ENCODE data around the gene ADAM23. TPM values are rescaled to one million over a fixed set of nuclear protein-coding genes. Genes with fewer than 3 reads are reported as not detected.
A peak's percentile ranks its signal among the peaks of the same experiment; 100 is the strongest.

ADAM23 gene
- total RNA-seq, 1 experiment from 2014 or later: 6.8 TPM

DNA sequence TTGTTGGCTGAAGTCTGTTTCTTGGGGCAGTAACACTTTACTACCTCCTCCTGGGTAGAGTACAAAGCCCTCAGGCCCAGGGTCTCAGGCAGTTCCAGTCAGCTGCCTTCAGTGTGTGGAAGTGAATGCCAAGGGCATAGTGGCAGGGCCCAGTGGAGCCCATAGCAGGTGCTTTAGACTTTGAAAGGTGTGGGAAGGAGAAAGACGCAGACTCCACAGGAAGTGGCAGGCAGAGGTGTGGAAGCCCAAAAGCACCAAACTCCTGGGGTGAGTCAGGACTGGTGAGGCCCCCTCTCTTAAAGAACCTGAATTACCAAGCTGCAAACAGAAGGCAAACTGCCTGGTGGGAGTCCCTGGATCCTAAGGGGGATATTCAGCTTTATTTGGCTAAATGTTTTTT, 45.3 kb downstream of the ADAM23 start:
- no peak for DNase-seq (ENCODE audit: low read depth)

DNA sequence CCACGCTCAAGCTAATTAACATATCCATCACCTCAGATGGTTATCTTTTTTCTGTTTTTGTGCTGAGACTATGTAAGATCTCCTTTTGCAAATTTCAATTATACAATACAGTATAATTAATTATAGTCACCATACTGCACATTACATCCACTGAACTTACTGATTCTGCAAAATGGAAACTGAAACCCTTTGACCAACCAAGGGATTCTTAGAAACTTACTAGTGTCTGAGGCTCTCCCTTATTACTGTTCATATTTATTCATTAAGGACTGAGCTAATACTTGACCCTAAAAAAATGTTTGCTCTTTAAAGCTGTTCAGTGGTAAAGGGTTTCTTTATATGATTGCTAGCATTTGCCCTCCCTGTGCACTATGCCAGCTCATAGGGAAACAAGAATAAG, 50.7 kb downstream of the ADAM23 start:
- no peak for DNase-seq (ENCODE audit: low read depth)

DNA sequence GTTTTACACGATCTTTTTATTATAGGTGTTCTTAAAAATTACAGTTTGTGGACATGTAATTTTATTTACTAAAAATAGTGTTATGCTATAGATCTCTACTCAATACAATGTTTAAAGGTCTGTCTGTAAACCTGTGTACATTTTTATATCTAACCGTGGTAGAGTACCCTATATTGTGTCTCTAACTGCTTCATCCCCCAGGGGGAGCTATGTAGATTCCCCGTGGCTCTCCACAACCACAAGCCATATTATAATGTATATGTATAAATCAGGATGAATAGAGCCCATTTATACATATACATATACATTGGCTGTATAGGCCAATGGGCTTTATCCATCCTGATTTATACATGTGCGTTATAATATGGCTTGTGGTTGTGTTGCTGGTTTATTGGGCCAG, 59.4 kb downstream of the ADAM23 start:
- DNase-seq (ENCODE audit: low read depth): no peak

DNA sequence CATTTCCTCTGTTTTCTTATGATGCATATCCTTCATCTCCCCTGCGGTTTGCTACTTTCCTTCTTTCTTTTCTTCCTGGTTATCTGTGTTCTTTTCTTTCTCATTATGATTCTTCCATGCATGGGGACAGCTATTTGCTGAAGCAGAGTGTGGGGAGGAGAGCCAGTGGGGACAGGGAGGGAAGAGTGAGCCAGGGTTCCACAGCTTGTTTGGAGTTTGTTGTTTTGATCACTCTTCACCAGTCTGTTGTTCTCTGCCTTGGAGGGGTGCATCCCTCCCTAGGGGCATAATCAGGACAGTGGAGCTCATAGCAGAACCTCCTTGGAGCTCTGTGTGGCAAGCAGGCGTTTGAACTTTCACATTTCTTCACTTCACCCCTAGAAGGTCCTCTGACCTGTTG, 68.0 kb downstream of the ADAM23 start:
- no peak for DNase-seq (ENCODE audit: low read depth)

DNA sequence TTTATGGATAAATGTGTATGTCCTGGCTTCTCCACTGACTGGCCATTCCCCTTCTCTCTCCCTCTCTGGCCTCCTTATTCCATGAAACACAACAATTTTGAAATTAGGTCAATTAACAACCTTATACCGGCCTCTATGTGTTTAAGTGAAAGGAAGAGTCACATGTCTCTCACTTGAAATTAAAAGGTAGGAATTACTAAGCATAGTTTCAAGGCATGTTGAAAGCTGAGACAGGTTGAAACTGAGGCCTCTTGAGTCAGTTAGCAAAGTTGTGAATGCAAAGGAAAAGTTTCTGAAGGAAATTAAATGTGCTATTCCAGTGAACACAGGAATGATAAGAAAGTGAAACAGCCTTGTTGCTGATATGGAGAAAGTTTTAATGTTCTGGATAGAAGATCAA, 69.7 kb downstream of the ADAM23 start:
- DNase-seq (ENCODE audit: low read depth): no peak

DNA sequence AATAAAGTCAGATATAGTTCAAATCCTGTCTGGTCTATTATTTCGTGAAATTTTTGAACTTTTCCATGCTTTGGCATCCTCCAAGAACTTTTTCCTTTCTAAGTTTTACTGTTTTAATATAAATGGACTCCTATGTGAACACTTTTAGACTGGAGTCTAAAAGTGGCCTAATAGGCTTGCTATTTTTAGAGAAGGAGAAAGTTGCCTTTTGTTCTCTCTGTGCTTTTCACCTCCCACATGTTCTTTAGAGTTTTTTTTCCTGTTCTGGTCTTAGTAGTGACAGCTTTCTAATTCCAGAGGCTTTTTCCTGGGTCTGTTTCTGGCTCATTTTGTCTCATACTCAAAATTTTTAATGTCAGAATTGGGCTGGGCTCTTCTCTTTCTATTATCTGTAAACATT, 72.2 kb downstream of the ADAM23 start:
- no peak for DNase-seq (ENCODE audit: low read depth)

DNA sequence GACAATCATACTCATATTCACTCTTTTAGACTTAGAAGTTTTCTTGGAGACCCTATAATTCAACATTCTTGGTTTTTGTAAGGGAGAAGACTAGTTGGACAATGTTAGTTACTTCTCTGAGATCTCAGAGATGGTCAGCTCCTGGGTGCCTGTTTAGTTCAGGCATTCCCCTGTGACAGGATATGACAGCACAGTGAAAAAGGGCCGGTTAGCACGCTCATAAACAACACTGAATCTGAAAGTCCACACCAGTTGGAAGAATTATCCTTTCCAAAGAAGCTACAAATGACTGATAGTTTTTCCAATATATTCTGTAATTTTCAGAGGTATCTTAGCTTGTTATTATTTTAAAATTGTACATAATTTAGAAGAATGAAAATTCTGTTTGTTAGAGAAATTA, 75.7 kb downstream of the ADAM23 start:
- no peak for DNase-seq (ENCODE audit: low read depth)

DNA sequence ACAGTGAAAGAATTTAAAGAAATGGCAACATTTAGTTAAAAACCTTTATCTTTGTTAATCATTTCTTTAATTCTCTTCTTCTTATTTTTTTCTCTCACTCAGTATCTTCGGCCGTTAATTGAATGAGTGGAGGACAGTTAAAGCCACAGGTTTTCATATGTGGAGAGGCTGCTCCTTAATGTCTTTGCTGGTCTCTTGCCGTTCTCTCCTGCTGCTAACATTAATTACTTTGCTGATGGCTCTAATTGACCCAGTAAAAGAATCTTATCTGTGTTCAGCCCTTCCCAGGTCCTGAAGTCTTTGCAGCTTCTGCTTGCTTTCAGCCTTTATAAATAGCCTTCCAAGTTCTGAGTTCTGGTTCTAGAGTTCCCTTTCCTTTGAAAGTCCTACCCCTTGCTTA, 77.1 kb downstream of the ADAM23 start:
- no peak for DNase-seq (ENCODE audit: low read depth)

DNA sequence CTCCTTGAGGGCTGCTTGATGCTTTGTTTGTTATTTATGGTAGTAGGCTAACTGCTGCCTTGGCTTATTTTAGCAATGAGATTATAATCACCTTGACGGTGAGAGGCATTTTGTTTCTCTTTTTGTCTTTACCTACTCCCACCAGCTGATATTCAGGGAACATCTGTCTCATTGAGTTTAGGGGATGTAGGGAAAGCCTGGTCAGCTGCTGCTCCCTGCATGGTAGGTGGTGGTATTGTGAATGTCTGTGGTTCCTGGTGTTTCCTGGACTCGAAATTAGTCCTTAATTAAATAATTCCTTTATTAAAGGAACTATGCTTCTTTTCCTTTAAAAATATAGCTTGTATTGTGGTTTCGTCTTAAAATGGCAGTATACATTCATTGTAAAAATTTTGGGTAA, 77.8 kb downstream of the ADAM23 start:
- no peak for DNase-seq (ENCODE audit: low read depth)

DNA sequence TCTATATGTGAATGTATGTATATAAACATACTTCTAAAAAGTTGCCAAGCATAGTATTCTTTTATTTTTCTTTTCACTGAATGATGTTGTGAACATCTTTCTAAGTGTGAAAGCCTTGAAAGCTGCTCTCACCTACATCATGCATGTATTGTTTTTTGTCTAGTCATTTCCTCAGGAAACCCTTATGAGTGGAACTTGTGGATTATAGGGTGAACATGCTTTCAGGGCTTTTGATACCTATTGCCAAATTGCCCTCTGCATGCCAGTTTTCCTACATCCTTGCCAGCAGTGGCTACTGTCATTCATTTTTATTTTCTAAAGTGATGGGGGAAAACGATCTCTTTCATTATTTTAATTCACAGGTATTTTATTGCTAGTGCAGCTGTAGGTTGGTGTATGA, 78.3 kb downstream of the ADAM23 start:
- no peak for DNase-seq (ENCODE audit: low read depth)

DNA sequence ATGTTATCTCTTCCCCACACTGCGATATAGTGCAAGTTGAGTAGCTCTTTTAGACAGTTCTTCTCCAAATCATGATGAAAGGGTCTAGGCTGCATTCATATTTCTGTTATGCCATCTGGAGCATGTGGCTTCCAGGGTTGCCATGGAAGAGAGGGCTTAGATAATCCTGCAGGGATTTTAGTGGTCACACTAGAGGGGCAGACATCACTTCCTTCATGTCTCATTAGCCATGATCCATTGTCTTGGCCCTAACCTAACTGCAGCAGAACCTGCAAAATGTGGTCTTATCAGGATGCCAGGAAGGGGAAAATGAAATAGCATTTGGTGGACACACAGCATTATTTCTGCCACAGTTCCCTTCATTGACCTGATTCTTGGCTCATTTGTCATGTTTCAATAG, 83.1 kb downstream of the ADAM23 start:
- peak; percentile 10 for DNase-seq (ENCODE audit: low read depth)

DNA sequence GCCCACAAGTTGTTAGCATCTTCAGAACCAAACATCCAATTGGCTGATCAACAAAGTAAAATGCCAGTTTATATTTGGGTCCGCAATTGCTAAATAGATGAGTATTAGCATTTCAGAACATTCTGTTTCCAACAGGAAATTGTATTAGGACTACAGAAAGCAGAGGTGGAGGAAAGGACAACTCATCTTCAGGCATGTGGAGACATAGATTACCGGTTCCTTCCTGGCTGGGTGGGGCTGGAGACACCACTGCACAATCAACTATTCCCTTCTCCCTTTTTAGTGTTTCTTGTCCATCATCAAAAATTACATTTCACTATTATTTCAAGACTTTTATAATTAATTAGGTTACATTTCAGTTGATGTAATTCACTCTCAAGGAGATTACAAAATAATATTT, 83.8 kb downstream of the ADAM23 start:
- no peak for DNase-seq (ENCODE audit: low read depth)

DNA sequence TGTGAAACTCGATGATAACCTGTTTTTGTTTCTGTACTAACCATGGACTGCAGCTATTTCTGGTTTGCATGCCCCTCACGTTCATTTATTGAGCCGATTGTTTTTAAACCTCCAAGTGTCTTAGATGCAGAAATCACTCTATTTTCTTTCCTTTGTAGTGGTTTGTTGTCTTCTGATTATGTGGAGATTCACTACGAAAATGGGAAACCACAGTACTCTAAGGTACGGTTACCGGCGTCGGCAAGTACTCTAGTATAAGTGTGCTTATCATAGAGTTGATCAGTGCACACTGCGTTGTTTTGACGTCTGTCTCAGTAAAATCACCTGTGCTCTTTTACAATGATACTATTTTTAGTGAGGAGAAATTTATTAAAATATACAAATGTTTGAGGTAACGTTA, 87.4 kb downstream of the ADAM23 start:
- DNase-seq (ENCODE audit: low read depth): no peak

DNA sequence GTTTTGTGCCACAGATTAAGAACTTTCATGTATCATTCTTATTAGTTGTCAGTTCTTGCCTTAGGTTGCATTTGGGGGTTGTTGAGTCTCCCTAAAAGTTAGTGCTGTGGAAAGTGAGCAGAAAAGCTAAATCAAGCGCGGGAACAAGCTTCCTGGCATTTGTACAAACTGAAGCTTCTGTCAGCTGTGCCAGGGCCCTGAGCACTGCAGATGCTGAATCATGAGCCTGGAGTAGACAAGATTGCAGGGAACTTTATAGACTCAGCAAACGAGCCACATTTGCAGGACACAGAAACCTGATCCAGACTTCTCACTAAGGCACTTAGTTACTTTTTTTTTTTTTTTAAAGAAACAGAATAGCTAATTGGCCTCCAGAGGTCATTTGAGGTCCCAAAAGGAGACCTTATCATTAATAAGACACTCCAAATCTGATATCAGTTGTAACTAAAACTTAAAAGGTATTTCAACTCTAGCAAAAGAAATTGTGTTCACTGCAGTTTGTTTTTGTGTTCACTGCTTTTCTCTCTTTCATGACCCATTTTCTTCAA, 88.7 kb downstream of the ADAM23 start:
- DNase-seq (ENCODE audit: low read depth): peak; percentile 69

DNA sequence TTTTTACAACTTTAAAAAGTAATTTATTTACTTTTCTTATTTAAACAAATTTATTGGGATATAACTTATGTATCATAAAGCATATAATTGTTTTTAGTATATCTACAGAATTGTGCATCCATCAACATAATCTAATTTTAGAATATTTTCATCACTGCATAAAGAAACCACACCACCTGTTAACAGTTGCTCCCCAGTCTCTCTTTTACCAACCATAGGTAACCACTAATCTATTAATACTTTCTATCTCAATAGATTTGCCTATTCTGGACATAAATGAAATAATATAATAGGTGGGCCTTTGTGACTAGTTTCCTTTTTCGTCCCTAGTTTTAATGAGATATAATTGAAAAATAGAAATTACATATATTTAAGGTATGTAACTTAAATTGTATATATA, 90.6 kb downstream of the ADAM23 start:
- no peak for DNase-seq (ENCODE audit: low read depth)

DNA sequence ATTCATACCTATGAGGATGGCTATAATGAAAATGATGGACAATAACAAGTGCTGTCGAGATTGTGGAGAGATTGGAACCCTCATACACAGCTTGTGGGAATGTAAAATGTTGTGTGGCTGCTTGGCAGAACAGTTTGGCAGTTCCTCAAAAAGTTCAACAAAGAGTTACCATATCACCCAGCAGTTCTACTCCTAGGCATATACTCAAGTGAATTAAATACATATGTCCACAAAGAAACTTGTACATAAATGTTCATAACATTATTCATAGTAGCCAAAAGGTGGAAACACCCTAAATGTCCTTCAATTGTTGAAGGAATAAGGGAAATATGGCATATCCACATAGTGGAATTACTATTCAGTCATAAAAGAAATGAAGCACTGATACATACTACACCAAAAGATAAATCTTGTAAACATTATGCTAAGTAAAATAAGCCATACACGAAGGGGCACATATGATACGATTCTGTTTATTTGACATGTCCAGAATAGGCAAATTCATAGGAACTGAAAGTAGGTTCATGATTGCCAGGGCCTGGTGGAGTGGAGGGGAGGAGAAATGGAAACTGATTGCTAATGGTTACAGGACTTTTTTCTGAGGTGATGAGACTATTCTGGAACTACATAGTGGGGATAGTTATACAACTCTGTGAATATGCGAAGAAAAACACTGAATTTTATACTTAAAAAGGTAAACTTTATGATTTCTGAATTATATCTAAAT, 92.1 kb downstream of the ADAM23 start:
- no peak for DNase-seq (ENCODE audit: low read depth)

DNA sequence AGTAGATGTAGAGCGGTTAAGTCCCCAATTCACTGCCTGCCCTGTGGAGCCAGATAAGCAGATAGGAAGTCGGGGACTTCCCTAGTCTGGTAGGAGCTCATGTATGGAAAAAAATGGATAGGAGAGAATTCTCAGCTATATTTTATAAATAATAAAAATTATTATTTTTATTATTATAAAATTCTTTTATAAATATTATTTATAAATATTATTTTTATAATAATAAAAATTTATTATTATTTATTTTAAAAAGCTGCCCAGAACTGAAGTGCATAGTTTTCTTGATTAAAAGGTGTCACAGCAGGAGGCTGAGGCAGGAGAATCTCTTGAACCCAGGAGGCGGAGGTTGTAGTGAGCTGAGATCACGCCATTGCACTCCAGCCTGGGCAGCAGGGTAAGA, 97.4 kb downstream of the ADAM23 start:
- no peak for DNase-seq (ENCODE audit: low read depth)

DNA sequence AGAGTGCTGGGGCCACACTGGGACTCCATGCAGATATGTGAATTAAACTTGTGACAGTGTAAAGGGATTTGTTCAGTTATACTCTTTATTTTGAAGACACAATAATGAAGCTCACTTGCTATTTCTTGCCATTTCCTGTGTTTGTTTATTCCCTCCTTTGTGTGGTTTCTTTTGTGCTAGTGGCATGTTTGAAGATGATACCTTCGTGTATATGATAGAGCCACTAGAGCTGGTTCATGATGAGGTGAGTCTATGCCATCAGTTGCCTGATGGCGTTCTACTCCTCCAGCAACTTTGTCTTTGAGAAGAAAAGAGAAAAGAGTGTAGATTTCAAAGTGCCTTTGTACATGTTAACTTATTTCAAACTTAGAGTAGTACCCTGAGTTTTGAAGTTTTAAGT, 99.7 kb downstream of the ADAM23 start:
- DNase-seq (ENCODE audit: low read depth): no peak

DNA sequence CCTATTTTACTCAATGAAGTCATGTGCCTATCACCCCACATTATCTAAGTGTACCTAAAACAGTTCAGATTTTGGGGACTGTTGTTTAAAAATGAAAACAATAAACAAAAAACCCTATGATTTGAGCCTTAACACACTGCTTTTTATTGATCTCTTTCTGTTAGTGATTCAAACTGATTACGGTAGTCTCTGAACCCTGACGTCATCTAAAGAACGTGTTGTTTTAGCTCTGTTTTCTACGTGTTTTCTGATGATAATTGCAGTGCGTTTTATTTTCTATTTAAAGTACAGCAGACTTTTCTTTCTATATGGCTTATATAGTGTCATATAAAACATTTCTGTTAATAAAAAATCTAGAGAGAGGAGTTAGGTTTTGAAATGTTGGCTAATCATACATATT, 105.1 kb downstream of the ADAM23 start:
- DNase-seq (ENCODE audit: low read depth): no peak

DNA sequence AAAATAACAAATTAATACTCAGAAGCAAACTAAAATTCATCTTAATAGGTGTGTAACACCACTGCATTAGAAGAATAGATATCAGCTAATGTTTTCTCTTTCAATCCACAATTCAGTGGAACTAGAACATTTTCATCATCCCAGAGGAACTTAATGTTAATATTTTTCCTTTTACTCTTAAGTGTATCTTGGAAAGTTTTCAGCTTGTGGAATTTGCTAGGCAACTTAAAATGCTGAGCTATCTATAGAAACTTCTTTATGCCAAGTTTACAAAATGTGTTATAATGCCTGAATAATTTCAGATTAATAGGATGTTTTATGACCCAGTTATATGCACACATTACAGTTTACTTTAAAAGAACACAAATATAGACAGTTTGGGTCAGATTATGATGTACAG, 112.4 kb downstream of the ADAM23 start:
- no peak for DNase-seq (ENCODE audit: low read depth)

DNA sequence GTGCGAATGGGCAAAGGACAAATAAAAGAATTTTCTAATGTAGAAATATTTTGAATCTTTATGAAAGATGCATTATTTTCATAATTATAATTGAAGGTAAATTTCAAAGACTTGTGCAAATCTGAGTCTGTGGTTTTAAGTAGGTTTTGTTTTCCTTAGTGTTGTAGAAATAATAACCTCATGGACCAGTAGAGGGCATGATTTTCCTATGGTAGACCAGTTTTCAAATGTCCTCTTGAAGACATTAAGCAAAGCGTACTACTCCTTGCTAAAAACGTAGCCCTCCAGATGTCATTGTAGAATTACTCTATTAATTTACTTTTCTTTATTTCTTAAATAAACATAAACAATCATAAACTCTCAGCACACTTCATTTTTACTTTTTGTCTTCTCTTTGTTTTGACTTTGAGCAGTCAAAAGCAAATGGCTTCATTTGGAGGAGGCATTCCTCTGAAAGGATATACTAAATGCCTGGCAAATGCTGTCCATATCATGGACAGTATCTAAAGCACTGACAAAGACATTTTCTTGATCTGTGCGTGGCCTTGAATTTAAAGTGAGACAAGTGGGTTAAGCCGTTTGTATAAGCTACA, 113.1 kb downstream of the ADAM23 start:
- DNase-seq (ENCODE audit: low read depth): peak; percentile 43

DNA sequence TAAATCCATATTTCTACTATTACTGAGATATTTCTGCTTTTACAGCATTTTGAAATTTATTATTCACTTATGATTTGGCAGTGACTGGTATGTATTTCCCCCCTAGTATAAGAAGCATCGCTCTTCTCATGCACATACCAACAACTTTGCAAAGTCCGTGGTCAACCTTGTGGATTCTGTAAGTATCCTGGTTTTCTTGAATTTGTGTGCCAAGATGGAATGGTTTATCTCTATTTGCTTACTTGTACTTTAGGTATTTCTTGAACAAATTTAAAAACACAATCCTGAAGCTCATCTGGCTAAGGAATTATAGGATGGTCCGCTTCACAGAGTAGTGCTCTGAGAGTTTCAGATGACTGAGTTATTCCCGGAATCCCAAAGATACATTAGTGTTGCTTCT, 114.0 kb downstream of the ADAM23 start:
- no peak for DNase-seq (ENCODE audit: low read depth)

DNA sequence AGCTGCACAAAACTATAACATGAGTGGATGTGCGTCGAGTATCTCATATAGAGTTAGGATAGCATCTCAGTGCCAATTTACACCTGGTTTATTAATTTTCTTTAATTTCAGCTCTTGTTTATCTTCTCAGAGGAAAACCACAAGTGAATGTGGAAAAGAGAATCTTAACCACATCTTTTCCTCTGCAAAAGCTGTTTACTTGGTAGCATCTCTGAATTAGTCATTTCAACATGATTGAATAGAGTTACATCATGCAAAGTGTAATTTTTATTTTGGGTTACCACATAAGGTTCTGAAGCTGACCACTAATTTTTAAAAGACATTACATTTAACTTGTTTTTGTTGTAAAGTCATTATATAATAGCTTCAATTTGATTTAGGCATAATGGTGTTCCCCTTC, 115.2 kb downstream of the ADAM23 start:
- peak; percentile 9 for DNase-seq (ENCODE audit: low read depth)

DNA sequence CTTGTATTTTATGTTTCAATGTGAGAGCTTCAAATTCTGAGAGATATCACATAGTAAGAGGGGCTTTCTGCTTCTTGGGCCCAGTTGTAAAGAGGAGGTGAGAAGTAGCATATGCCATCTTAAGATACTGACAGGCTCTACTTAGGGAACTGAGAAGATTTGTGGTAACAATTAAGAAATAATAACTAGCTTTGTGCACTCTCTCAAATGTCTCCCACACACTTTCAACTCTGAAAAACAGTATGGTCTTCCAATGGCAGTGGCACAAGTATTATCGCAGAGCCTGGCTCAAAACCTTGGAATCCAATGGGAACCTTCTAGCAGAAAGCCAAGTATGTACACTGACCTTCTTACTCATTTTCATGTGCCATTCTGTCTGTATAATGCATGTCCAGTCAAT, 118.6 kb downstream of the ADAM23 start:
- DNase-seq (ENCODE audit: low read depth): no peak
